ENCODE data around the gene IRX5.
A peak's percentile ranks its signal among the peaks of the same experiment; 100 is the strongest.

Gene IRX5

GRCh38 chr16:54930005-54930868 is at the start of gene IRX5:
TSS of gene IRX5 (plus strand) at chr16:54930865. CDS start at chr16:54931199, 334 bp downstream.
- H3K4me3 ChIP-seq (ENCODE audit: low read depth, low read length) = peak within 1 kb of the TSS; percentile 78
- TF ChIP-seq CTCF (IDR thresholded peaks at IDR 0.05; ENCODE audit: insufficient read depth, low read length, missing control alignments) = peak; percentile 15
- POLR2A ChIA-PET = interaction anchor here (0.6 to 4.4 kb wide), 6 partner anchors 223 to 1265 kb away, joined by 3 to 28 read pairs (median 3); partner anchors contain the start of gene IRX3
- peak; percentile 86 for DNase-seq (ENCODE audit: low read depth, low spot score)
- CTCF ChIA-PET = interaction anchor here (1.1 to 3.5 kb wide), 7 partner anchors 17 to 1379 kb away, joined by 3 to 12 read pairs (median 3); no protein-coding TSS in a partner anchor

- no peak for DNase-seq (ENCODE audit: low read depth, low spot score)
- no peak overlapping the region for H3K4me3 ChIP-seq (ENCODE audit: low read depth, low read length)
- ChIA-PET CTCF (no interaction called here), POLR2A (no interaction called here)
- TF ChIP-seq CTCF (IDR thresholded peaks at IDR 0.05; ENCODE audit: insufficient read depth, low read length, missing control alignments) = no peak
These were observed 48.1 kb upstream of the IRX5 start for GRCh38 chr16:54882556-54882955.

- CTCF ChIA-PET = no interaction called here
- no peak for DNase-seq (ENCODE audit: low read depth, low spot score)
- POLR2A ChIA-PET = no interaction called here
- TF ChIP-seq CTCF (IDR thresholded peaks at IDR 0.05; ENCODE audit: insufficient read depth, low read length, missing control alignments) = no peak
- H3K4me3 ChIP-seq (ENCODE audit: low read depth, low read length) = no peak overlapping the region
These were observed 47.3 kb upstream of the IRX5 start for GRCh38 chr16:54883358-54883757.

- no peak for TF ChIP-seq CTCF (IDR thresholded peaks at IDR 0.05; ENCODE audit: insufficient read depth, low read length, missing control alignments)
- ChIA-PET CTCF (no interaction called here), POLR2A (no interaction called here)
- H3K4me3 ChIP-seq (ENCODE audit: low read depth, low read length) = no peak overlapping the region
- DNase-seq (ENCODE audit: low read depth, low spot score) = no peak
These were observed 44.6 kb upstream of the IRX5 start for GRCh38 chr16:54886078-54886477.

- H3K4me3 ChIP-seq (ENCODE audit: low read depth, low read length) = no peak overlapping the region
- no peak for TF ChIP-seq CTCF (IDR thresholded peaks at IDR 0.05; ENCODE audit: insufficient read depth, low read length, missing control alignments)
- no peak for DNase-seq (ENCODE audit: low read depth, low spot score)
- POLR2A ChIA-PET = no interaction called here
- CTCF ChIA-PET = no interaction called here
These were observed 40.3 kb upstream of the IRX5 start for GRCh38 chr16:54890381-54890780.

GRCh38 chr16:54891346-54891745 is 39.3 kb upstream of the IRX5 start:
- TF ChIP-seq CTCF (IDR thresholded peaks at IDR 0.05; ENCODE audit: insufficient read depth, low read length, missing control alignments) = no peak
- ChIA-PET POLR2A (no interaction called here), CTCF (interaction anchor here (1.3 kb wide), 1 partner anchor 16 kb away, joined by 3 read pairs; no protein-coding TSS in a partner anchor)
- no peak for DNase-seq (ENCODE audit: low read depth, low spot score)
- H3K4me3 ChIP-seq (ENCODE audit: low read depth, low read length) = no peak overlapping the region
